Caco-2 (cell line): ENCODE data around the gene MC2R. TPM values are rescaled to one million over a fixed set of nuclear protein-coding genes. Genes with fewer than 3 reads are reported as not detected.

Experiments used
- BruUV-seq: library from RNA; stranded (reverse); fragments of 400-500 nt; replicated peaks from 2 replicates; lab custom pipeline; 2021; lab: Mats Ljungman, UMichigan
- CTCF ChIA-PET: fragments of 300-600 bp; sonication (Branson Sonifier 250); formaldehyde crosslinking; loops from one replicate; lab custom pipeline; 2022; ENCODE audit warnings: antibody characterized with exemption; lab: Charles Lee
- POLR2A ChIA-PET: fragments of 300-600 bp; sonication (Branson Sonifier 250); formaldehyde crosslinking; loops from one replicate; lab custom pipeline; 2022; ENCODE audit warnings: antibody characterized with exemption; lab: Charles Lee
- DNase-seq, 2 experiments: peaks; one replicate each; pipeline versions ENCODE4 v3.0.0 to v3.0.0-alpha.2; 2020 to 2022
- H3K27me3 ChIP-seq: replicated peaks from 2 replicates; pipeline ENCODE4 v1.6.0; 2011; ENCODE audit warnings: low read length; ENCODE audit not compliant: control insufficient read depth, insufficient read depth
- H3K36me3 ChIP-seq: 2 replicates; pipeline ENCODE4 v1.5.1; 2011; ENCODE audit warnings: low read length; ENCODE audit not compliant: control insufficient read depth, insufficient read depth
- H3K4me1 ChIP-seq: fragments of 250-450 bp; sonication (Bioruptor Pico); 2 replicates; pipeline ENCODE4 v1.5.1; 2020; ENCODE audit warnings: mild to moderate bottlenecking
- H3K4me3 ChIP-seq: 2 replicates; pipeline ENCODE4 v1.5.1; 2011; ENCODE audit warnings: low read depth, mild to moderate bottlenecking, control low read depth, low read length
- H3K9me3 ChIP-seq: fragments of 250-450 bp; sonication (Bioruptor Pico); 2 replicates; pipeline ENCODE4 v1.5.1; 2020; ENCODE audit warnings: mild to moderate bottlenecking, moderate library complexity
- H3K27ac Mint-ChIP-seq: one replicate; pipeline ENCODE4 v1.8.0; 2022; ENCODE audit warnings: mixed read lengths; ENCODE audit not compliant: unreplicated experiment
- H3K27me3 Mint-ChIP-seq: one replicate; pipeline ENCODE4 v1.8.0; 2022; ENCODE audit warnings: mixed read lengths; ENCODE audit not compliant: insufficient read depth, unreplicated experiment
- H3K36me3 Mint-ChIP-seq: one replicate; pipeline ENCODE4 v1.8.0; 2022; ENCODE audit warnings: mild to moderate bottlenecking, mixed read lengths; ENCODE audit not compliant: insufficient read depth, unreplicated experiment
- H3K4me1 Mint-ChIP-seq: one replicate; pipeline ENCODE4 v1.8.0; 2022; ENCODE audit warnings: low read depth, mixed read lengths; ENCODE audit not compliant: unreplicated experiment
- H3K4me3 Mint-ChIP-seq: one replicate; pipeline ENCODE4 v1.8.0; 2022; ENCODE audit warnings: mild to moderate bottlenecking, moderate library complexity, mixed read lengths; ENCODE audit not compliant: unreplicated experiment
- H3K9me3 Mint-ChIP-seq: one replicate; pipeline ENCODE4 v1.8.0; 2022; ENCODE audit warnings: mixed read lengths; ENCODE audit not compliant: unreplicated experiment
- intact Hi-C: fragments of 100-400 bp; cut with micrococcal nuclease; formaldehyde crosslinking; loops from one replicate; pipeline ENCODE4 v1.10.0; 2022; ENCODE audit not compliant: unreplicated experiment
- total RNA-seq: library from RNA; stranded (reverse); gene quantifications from 2 replicates; pipeline ENCODE4 v1.2.3, GENCODE V29; 2022
- TF ChIP-seq, protein P1 (sequence below), 2 experiments: fragments of 200-600 bp in 1 of 2; IDR thresholded peaks; 1 replicate in 1 of 2; 2 replicates in 1 of 2; pipeline versions ENCODE4 v1.5.1 to v1.8.0; 2011 to 2022; ENCODE audit warnings: antibody characterized with exemption in 1 of 2, control low read depth in 1 of 2, inconsistent platforms in 1 of 2, low read depth in 1 of 2, low read length in 1 of 2, mild to moderate bottlenecking in 1 of 2, moderate library complexity in 1 of 2; ENCODE audit not compliant: insufficient read depth in 1 of 2, severe bottlenecking in 1 of 2, unreplicated experiment in 1 of 2

Gene MC2R
- total RNA-seq, 1 experiment from 2014 or later: not detected

DNA sequence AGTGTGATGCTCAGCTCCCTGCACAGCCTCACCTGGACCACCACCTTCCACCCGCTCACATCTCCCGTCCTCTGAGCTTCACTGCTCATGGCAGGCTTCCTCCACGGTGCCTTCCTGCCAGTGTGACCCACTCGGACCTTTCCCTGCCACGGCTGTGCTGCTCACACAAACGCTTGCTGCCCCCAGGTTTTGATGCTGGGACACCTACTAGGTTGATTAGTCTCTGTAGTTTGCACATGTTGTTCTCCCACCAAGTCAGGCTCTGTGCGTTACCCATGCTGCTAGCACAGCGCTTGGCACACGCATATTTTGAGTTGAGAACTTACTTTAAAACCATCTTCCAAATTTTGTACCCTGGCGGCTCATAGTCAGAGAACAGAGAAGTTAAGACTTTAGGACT lies 2.1 kb downstream of the MC2R start:
- no TSS peak for BruUV-seq
- ChIA-PET POLR2A (no interaction called here), CTCF (no interaction called here)
- Mint-ChIP-seq H3K27ac (no peak overlapping the region), H3K27me3 (peaks cover 3% of the 10 kb centered on the region), H3K4me3 (no peak overlapping the region), H3K9me3 (no peaks in the 10 kb centered on the region), H3K36me3 (no peaks in the 10 kb centered on the region), H3K4me1 (no peaks in the 10 kb centered on the region)
- TF ChIP-seq, protein P1, sequence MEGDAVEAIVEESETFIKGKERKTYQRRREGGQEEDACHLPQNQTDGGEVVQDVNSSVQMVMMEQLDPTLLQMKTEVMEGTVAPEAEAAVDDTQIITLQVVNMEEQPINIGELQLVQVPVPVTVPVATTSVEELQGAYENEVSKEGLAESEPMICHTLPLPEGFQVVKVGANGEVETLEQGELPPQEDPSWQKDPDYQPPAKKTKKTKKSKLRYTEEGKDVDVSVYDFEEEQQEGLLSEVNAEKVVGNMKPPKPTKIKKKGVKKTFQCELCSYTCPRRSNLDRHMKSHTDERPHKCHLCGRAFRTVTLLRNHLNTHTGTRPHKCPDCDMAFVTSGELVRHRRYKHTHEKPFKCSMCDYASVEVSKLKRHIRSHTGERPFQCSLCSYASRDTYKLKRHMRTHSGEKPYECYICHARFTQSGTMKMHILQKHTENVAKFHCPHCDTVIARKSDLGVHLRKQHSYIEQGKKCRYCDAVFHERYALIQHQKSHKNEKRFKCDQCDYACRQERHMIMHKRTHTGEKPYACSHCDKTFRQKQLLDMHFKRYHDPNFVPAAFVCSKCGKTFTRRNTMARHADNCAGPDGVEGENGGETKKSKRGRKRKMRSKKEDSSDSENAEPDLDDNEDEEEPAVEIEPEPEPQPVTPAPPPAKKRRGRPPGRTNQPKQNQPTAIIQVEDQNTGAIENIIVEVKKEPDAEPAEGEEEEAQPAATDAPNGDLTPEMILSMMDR (IDR thresholded peaks at IDR 0.05; ENCODE audit: insufficient read depth in 1 of 2, low read depth in 1 of 2, low read length in 1 of 2, severe bottlenecking in 1 of 2, unreplicated experiment in 1 of 2): no peak
- Histone ChIP-seq H3K27me3 (no peaks in the 10 kb centered on the region; the same call in 1 of the 2 replicates), H3K36me3 (no peaks in the 10 kb centered on the region), H3K4me1 (no peaks in the 10 kb centered on the region), H3K9me3 (no peaks in the 10 kb centered on the region), H3K4me3 (no peak overlapping the region)
- DNase-seq: no peak
- intact Hi-C loops: no loop called here

DNA sequence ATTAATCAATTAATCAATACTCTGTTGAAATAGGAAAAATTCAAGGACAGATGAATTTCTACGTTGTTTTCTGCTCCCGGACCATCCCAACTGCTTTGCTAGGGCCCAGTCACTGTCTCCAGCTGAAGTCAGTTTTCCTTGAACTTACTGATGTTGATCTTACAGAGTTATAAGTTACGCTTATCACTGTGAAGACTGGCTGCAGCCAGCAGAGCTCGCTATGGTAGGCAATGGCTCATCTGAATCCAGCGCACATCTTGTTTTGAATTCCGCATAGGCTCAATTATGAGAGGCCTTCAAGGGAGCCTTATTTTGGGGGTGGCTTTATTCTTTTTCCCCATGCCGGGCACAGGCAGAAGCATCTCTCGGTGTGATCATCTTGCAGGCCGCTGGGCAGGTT lies 2.7 kb downstream of the MC2R start:
- Mint-ChIP-seq H3K27ac (no peak overlapping the region), H3K4me3 (no peak overlapping the region), H3K9me3 (no peaks in the 10 kb centered on the region), H3K27me3 (peaks cover 3% of the 10 kb centered on the region), H3K4me1 (no peaks in the 10 kb centered on the region), H3K36me3 (no peaks in the 10 kb centered on the region)
- no peaks in the 10 kb centered on the region for H3K4me1 ChIP-seq
- no peak overlapping the region for H3K4me3 ChIP-seq
- DNase-seq: no peak
- ChIA-PET POLR2A (no interaction called here), CTCF (no interaction called here)
- no peaks in the 10 kb centered on the region for H3K9me3 ChIP-seq
- H3K27me3 ChIP-seq: no peaks in the 10 kb centered on the region; the same call in 1 of the 2 replicates
- intact Hi-C loops: no loop called here
- TF ChIP-seq, protein P1 (IDR thresholded peaks at IDR 0.05; ENCODE audit: insufficient read depth in 1 of 2, low read depth in 1 of 2, low read length in 1 of 2, severe bottlenecking in 1 of 2, unreplicated experiment in 1 of 2): no peak
- no TSS peak for BruUV-seq
- H3K36me3 ChIP-seq: no peaks in the 10 kb centered on the region

DNA sequence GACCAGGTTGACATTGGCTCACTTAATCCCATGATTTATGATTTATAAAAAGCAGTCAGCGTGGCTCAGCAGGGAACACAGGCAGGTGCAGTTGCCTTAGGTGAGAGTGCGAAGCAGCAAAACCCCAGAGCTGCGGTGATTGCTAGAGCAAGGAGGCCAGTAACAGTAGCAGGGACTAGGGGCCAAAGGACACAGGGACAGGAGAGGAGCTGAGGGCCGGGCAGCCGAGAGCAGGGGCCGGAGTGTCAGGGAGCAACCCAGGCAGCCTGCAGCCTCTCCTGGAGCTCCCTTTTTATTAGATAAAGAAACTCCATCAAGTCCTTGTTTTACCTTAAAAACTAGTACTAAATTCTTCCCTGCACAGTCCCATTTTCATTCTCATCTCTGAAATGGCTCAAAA lies 4.3 kb downstream of the MC2R start:
- intact Hi-C loops: no loop called here
- no TSS peak for BruUV-seq
- ChIA-PET CTCF (no interaction called here), POLR2A (no interaction called here)
- Mint-ChIP-seq H3K4me3 (no peak overlapping the region), H3K9me3 (no peaks in the 10 kb centered on the region), H3K27ac (no peak overlapping the region), H3K4me1 (no peaks in the 10 kb centered on the region), H3K27me3 (peaks cover 3% of the 10 kb centered on the region), H3K36me3 (no peaks in the 10 kb centered on the region)
- DNase-seq: no peak
- TF ChIP-seq, protein P1 (IDR thresholded peaks at IDR 0.05; ENCODE audit: insufficient read depth in 1 of 2, low read depth in 1 of 2, low read length in 1 of 2, severe bottlenecking in 1 of 2, unreplicated experiment in 1 of 2): no peak
- H3K4me3 ChIP-seq: no peak overlapping the region
- H3K9me3 ChIP-seq: no peaks in the 10 kb centered on the region
- H3K4me1 ChIP-seq: no peaks in the 10 kb centered on the region
- no peaks in the 10 kb centered on the region; the same call in 1 of the 2 replicates for H3K27me3 ChIP-seq
- H3K36me3 ChIP-seq: no peaks in the 10 kb centered on the region
